ENCODE results near the gene CTTNBP2.

DNA sequence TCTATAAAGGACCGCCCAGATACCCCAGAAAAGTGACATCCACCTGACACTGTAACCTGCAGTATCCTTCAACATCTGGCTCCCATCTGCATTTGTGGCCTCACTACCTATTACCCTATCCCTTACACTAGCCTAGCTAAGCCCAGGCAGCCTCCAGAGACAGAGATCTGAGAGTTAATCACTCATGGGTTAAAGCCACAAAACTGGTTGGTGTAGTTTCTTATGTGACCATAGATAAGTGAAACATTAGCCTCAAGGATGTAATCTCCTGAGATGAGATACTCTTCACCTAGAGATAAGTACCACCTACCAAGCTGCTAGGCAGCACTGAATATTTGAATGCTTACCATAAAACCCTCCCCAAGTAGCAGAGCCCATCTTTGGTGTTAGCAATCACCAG lies 35.4 kb downstream of the CTTNBP2 start:
- TF ChIP-seq RFX5 (IDR thresholded peaks at IDR 0.05; ENCODE audit: low read depth, low read length) (no peak), CTCF (conservative IDR thresholded peaks at IDR 0.05; ENCODE audit: low read depth, low read length) (no peak), MXI1 (IDR thresholded peaks at IDR 0.05; ENCODE audit: borderline replicate concordance, low read depth, low read length) (no peak), SMC3 (IDR thresholded peaks at IDR 0.05; ENCODE audit: low read depth, low read length) (no peak), BHLHE40 (IDR thresholded peaks at IDR 0.05; ENCODE audit: low read depth, low read length) (no peak), FOS (IDR thresholded peaks at IDR 0.05; ENCODE audit: low read depth, low read length) (no peak), CEBPB (IDR thresholded peaks at IDR 0.05; ENCODE audit: low read depth, low read length) (no peak), POLR2A (IDR thresholded peaks at IDR 0.05; ENCODE audit: low read depth, low read length) (no peak), MAZ (IDR thresholded peaks at IDR 0.05; ENCODE audit: borderline replicate concordance, low read depth, low read length) (no peak)
- TF ChIP-seq, protein P1, sequence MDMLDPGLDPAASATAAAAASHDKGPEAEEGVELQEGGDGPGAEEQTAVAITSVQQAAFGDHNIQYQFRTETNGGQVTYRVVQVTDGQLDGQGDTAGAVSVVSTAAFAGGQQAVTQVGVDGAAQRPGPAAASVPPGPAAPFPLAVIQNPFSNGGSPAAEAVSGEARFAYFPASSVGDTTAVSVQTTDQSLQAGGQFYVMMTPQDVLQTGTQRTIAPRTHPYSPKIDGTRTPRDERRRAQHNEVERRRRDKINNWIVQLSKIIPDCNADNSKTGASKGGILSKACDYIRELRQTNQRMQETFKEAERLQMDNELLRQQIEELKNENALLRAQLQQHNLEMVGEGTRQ (IDR thresholded peaks at IDR 0.05; ENCODE audit: low read depth, low read length), result no peak
- TF ChIP-seq, protein P2, sequence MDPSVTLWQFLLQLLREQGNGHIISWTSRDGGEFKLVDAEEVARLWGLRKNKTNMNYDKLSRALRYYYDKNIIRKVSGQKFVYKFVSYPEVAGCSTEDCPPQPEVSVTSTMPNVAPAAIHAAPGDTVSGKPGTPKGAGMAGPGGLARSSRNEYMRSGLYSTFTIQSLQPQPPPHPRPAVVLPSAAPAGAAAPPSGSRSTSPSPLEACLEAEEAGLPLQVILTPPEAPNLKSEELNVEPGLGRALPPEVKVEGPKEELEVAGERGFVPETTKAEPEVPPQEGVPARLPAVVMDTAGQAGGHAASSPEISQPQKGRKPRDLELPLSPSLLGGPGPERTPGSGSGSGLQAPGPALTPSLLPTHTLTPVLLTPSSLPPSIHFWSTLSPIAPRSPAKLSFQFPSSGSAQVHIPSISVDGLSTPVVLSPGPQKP (IDR thresholded peaks at IDR 0.05; ENCODE audit: borderline replicate concordance, low read depth, low read length), result no peak
